ENCODE results near the gene F5.

The F5 gene

GRCh38 chr1:169499807-169500206, 86.5 kb downstream of the F5 start:
- H3K36me3 ChIP-seq (ENCODE audit: control insufficient read depth, insufficient read depth, low read length, severe bottlenecking) = no peaks in the 10 kb centered on the region
- H3K4me3 ChIP-seq (ENCODE audit: low read length) = no peak overlapping the region
- H3K9me3 ChIP-seq (ENCODE audit: control insufficient read depth, low read length) = no peaks in the 10 kb centered on the region
- H3K27me3 ChIP-seq (replicated peaks; ENCODE audit: control insufficient read depth, insufficient read depth, low read length) = no peaks in the 10 kb centered on the region
- DNase-seq (ENCODE audit: low read depth) = no peak
- H3K4me1 ChIP-seq (ENCODE audit: control insufficient read depth, insufficient read depth, low read length) = peaks cover 10% of the 10 kb centered on the region
- H3K9ac ChIP-seq (ENCODE audit: low read length) = no peak overlapping the region

GRCh38 chr1:169497317-169497716, 89.0 kb downstream of the F5 start:
- H3K36me3 ChIP-seq (ENCODE audit: control insufficient read depth, insufficient read depth, low read length, severe bottlenecking) = no peaks in the 10 kb centered on the region
- no peak for DNase-seq (ENCODE audit: low read depth)
- H3K9ac ChIP-seq (ENCODE audit: low read length) = no peak overlapping the region
- no peak overlapping the region for H3K4me3 ChIP-seq (ENCODE audit: low read length)
- peaks cover 11% of the 10 kb centered on the region for H3K4me1 ChIP-seq (ENCODE audit: control insufficient read depth, insufficient read depth, low read length)
- H3K27me3 ChIP-seq (replicated peaks; ENCODE audit: control insufficient read depth, insufficient read depth, low read length) = no peaks in the 10 kb centered on the region
- H3K9me3 ChIP-seq (ENCODE audit: control insufficient read depth, low read length) = no peaks in the 10 kb centered on the region

GRCh38 chr1:169495916-169496315, 90.4 kb downstream of the F5 start:
- DNase-seq (ENCODE audit: low read depth) = no peak

GRCh38 chr1:169495046-169495775, 91.1 kb downstream of the F5 start:
- no peak for DNase-seq (ENCODE audit: low read depth)
- Histone ChIP-seq H3K9me3 (ENCODE audit: control insufficient read depth, low read length) (no peaks in the 10 kb centered on the region), H3K4me3 (ENCODE audit: low read length) (no peak overlapping the region), H3K4me1 (ENCODE audit: control insufficient read depth, insufficient read depth, low read length) (peaks cover 20% of the 10 kb centered on the region), H3K9ac (ENCODE audit: low read length) (no peak overlapping the region), H3K27me3 (replicated peaks; ENCODE audit: control insufficient read depth, insufficient read depth, low read length) (no peaks in the 10 kb centered on the region), H3K36me3 (ENCODE audit: control insufficient read depth, insufficient read depth, low read length, severe bottlenecking) (no peaks in the 10 kb centered on the region)

More at GRCh38 chr1:169495916-169496315, 90.4 kb downstream of the F5 start:
- no peaks in the 10 kb centered on the region for H3K36me3 ChIP-seq (ENCODE audit: control insufficient read depth, insufficient read depth, low read length, severe bottlenecking)
- no peaks in the 10 kb centered on the region for H3K9me3 ChIP-seq (ENCODE audit: control insufficient read depth, low read length)
- no peak overlapping the region for H3K9ac ChIP-seq (ENCODE audit: low read length)
- H3K4me1 ChIP-seq (ENCODE audit: control insufficient read depth, insufficient read depth, low read length) = peaks cover 20% of the 10 kb centered on the region
- H3K4me3 ChIP-seq (ENCODE audit: low read length) = no peak overlapping the region
- no peaks in the 10 kb centered on the region for H3K27me3 ChIP-seq (replicated peaks; ENCODE audit: control insufficient read depth, insufficient read depth, low read length)

GRCh38 chr1:169494343-169494742, 91.9 kb downstream of the F5 start:
- Histone ChIP-seq H3K4me1 (ENCODE audit: control insufficient read depth, insufficient read depth, low read length) (peaks cover 22% of the 10 kb centered on the region), H3K9ac (ENCODE audit: low read length) (no peak overlapping the region)

GRCh38 chr1:169493251-169493650, 93.0 kb downstream of the F5 start:
- Histone ChIP-seq H3K9ac (ENCODE audit: low read length) (no peak overlapping the region), H3K4me1 (ENCODE audit: control insufficient read depth, insufficient read depth, low read length) (peaks cover 31% of the 10 kb centered on the region), H3K9me3 (ENCODE audit: control insufficient read depth, low read length) (no peaks in the 10 kb centered on the region), H3K27me3 (replicated peaks; ENCODE audit: control insufficient read depth, insufficient read depth, low read length) (no peaks in the 10 kb centered on the region), H3K36me3 (ENCODE audit: control insufficient read depth, insufficient read depth, low read length, severe bottlenecking) (no peaks in the 10 kb centered on the region), H3K4me3 (ENCODE audit: low read length) (no peak overlapping the region)
- DNase-seq (ENCODE audit: low read depth) = no peak

More at GRCh38 chr1:169494343-169494742, 91.9 kb downstream of the F5 start:
- H3K4me3 ChIP-seq (ENCODE audit: low read length) = no peak overlapping the region
- no peaks in the 10 kb centered on the region for H3K27me3 ChIP-seq (replicated peaks; ENCODE audit: control insufficient read depth, insufficient read depth, low read length)
- H3K36me3 ChIP-seq (ENCODE audit: control insufficient read depth, insufficient read depth, low read length, severe bottlenecking) = no peaks in the 10 kb centered on the region
- H3K9me3 ChIP-seq (ENCODE audit: control insufficient read depth, low read length) = no peaks in the 10 kb centered on the region
- DNase-seq (ENCODE audit: low read depth) = no peak

- Histone ChIP-seq H3K4me1 (ENCODE audit: control insufficient read depth, insufficient read depth, low read length) (peaks cover 45% of the 10 kb centered on the region), H3K9me3 (ENCODE audit: control insufficient read depth, low read length) (no peaks in the 10 kb centered on the region), H3K36me3 (ENCODE audit: control insufficient read depth, insufficient read depth, low read length, severe bottlenecking) (no peaks in the 10 kb centered on the region), H3K27me3 (replicated peaks; ENCODE audit: control insufficient read depth, insufficient read depth, low read length) (no peaks in the 10 kb centered on the region), H3K9ac (ENCODE audit: low read length) (no peak overlapping the region), H3K4me3 (ENCODE audit: low read length) (no peak overlapping the region)
- DNase-seq (ENCODE audit: low read depth) = no peak
These were observed 94.4 kb downstream of the F5 start for GRCh38 chr1:169491845-169492281.

GRCh38 chr1:169488157-169488556, 98.1 kb downstream of the F5 start:
- H3K27me3 ChIP-seq (replicated peaks; ENCODE audit: control insufficient read depth, insufficient read depth, low read length) = no peaks in the 10 kb centered on the region
- no peak overlapping the region for H3K9ac ChIP-seq (ENCODE audit: low read length)
- no peaks in the 10 kb centered on the region for H3K36me3 ChIP-seq (ENCODE audit: control insufficient read depth, insufficient read depth, low read length, severe bottlenecking)
- DNase-seq (ENCODE audit: low read depth) = no peak
- H3K4me3 ChIP-seq (ENCODE audit: low read length) = peak overlapping the region; percentile 16
- H3K4me1 ChIP-seq (ENCODE audit: control insufficient read depth, insufficient read depth, low read length) = peaks cover 41% of the 10 kb centered on the region
- no peaks in the 10 kb centered on the region for H3K9me3 ChIP-seq (ENCODE audit: control insufficient read depth, low read length)

GRCh38 chr1:169487561-169487960, 98.7 kb downstream of the F5 start:
- peaks cover 47% of the 10 kb centered on the region for H3K4me1 ChIP-seq (ENCODE audit: control insufficient read depth, insufficient read depth, low read length)
- peak overlapping the region; percentile 92 for H3K4me3 ChIP-seq (ENCODE audit: low read length)
- no peaks in the 10 kb centered on the region for H3K9me3 ChIP-seq (ENCODE audit: control insufficient read depth, low read length)
- no peaks in the 10 kb centered on the region for H3K27me3 ChIP-seq (replicated peaks; ENCODE audit: control insufficient read depth, insufficient read depth, low read length)
- H3K9ac ChIP-seq (ENCODE audit: low read length) = peak overlapping the region; percentile 96
- no peaks in the 10 kb centered on the region for H3K36me3 ChIP-seq (ENCODE audit: control insufficient read depth, insufficient read depth, low read length, severe bottlenecking)
- no peak for DNase-seq (ENCODE audit: low read depth)

GRCh38 chr1:169487133-169487532, 99.1 kb downstream of the F5 start:
- Histone ChIP-seq H3K9me3 (ENCODE audit: control insufficient read depth, low read length) (no peaks in the 10 kb centered on the region), H3K27me3 (replicated peaks; ENCODE audit: control insufficient read depth, insufficient read depth, low read length) (no peaks in the 10 kb centered on the region), H3K9ac (ENCODE audit: low read length) (peak overlapping the region; percentile 96), H3K4me3 (ENCODE audit: low read length) (peak overlapping the region; percentile 92), H3K4me1 (ENCODE audit: control insufficient read depth, insufficient read depth, low read length) (peaks cover 51% of the 10 kb centered on the region), H3K36me3 (ENCODE audit: control insufficient read depth, insufficient read depth, low read length, severe bottlenecking) (no peaks in the 10 kb centered on the region)
- no peak for DNase-seq (ENCODE audit: low read depth)

- H3K36me3 ChIP-seq (ENCODE audit: control insufficient read depth, insufficient read depth, low read length, severe bottlenecking) = no peaks in the 10 kb centered on the region
- H3K9me3 ChIP-seq (ENCODE audit: control insufficient read depth, low read length) = no peaks in the 10 kb centered on the region
- peak; percentile 76 for DNase-seq (ENCODE audit: low read depth)
- peak overlapping the region; percentile 96 for H3K9ac ChIP-seq (ENCODE audit: low read length)
- H3K27me3 ChIP-seq (replicated peaks; ENCODE audit: control insufficient read depth, insufficient read depth, low read length) = no peaks in the 10 kb centered on the region
- peaks cover 48% of the 10 kb centered on the region for H3K4me1 ChIP-seq (ENCODE audit: control insufficient read depth, insufficient read depth, low read length)
- peak overlapping the region; percentile 92 for H3K4me3 ChIP-seq (ENCODE audit: low read length)
These were observed 99.8 kb downstream of the F5 start for GRCh38 chr1:169486281-169487051.

Data from adipocyte (in vitro differentiated cells).